GM19468 (cell line): Measurements from ENCODE around the gene COG5.
"Not testable (repeated sequence)": the region's sequence is repeated elsewhere in the genome, so short reads cannot be mapped to it uniquely, and the experiment has no call there.

Experiments used
- ATAC-seq: cut with Tn5 transposase; IDR thresholded peaks from one replicate; pipeline ENCODE4 v1.9.1; 2021; ENCODE audit warnings: mild to moderate bottlenecking, moderate library complexity, moderate number of reproducible peaks; ENCODE audit not compliant: unreplicated experiment; ENCODE audit errors: extremely low read depth

COG5 gene

DNA sequence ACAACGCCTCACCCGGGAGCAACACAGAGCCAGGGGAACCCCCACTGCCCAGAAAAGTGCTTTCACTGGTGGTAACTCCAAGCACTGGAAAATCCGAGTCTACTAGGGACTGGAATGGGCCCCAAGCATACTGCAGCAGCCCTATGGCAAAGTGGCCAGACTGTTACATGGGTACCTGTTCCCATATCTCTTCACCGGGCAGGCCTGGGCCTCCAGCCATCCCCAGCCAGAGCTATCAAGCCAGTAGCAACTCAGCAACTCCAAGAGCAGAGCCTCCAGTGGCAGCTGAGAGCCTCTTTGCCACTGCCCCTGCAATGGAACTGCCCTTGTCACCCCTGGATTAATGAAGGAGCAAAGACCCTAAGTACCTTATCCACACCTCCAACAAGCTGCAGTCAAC, 321.5 kb downstream of the COG5 start:
- ATAC-seq: no peak

DNA sequence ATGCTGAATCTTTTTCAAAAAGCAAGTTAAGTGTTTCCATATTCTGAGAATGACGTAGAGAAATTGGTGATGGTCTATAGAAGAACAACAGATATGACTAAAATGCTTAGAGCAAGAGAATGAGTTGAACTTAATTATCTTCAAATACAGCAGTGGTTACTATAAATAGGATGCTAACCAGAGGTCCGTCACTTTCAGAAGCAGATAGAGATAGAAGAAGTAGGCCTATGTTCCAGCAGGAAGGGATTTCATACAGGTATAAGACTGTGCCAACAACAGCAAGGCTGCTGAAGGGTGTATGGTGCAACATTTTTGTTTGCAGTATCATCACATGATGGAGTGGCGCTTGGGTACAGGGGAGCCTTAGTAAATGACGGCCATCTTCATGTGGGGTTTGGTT, 326.3 kb downstream of the COG5 start:
- ATAC-seq: no peak

DNA sequence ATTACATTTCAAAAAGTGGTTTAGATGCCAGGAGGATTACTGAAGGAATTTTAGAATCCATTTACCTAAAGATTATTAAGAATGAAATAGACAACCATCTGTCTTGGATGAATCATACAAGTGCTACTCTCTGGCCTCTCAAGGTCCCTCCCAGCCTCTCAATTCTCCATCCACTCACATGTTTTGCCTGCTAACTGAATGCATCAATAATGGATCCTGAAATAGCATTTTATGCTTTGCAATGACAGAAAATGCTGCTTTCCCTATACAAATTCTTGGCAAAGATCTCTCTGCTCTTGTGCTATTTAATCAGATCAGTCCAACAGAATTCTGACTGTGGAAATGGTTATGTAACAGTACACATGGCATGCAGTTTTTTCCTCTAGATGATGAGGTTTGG, 326.9 kb downstream of the COG5 start:
- no peak for ATAC-seq

DNA sequence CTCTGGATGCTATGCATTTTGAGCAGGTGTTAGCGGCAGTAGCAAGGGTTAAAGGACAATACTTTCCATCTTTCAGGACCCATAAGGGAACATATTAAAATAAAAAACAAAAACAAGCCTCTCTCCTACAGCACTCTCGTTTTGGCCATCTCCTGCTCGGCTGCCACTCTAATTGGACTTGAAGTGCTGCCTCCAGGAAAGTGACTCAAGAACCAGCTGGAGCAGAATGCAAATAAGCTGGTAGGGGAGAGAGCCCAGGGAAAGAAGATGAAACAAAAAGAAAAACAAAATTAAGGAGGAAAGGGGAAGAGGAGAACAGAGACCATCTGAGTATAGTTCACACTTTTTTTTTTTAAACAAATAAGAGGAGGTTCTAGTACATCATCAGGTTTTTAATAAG, 329.3 kb downstream of the COG5 start:
- ATAC-seq: no peak

DNA sequence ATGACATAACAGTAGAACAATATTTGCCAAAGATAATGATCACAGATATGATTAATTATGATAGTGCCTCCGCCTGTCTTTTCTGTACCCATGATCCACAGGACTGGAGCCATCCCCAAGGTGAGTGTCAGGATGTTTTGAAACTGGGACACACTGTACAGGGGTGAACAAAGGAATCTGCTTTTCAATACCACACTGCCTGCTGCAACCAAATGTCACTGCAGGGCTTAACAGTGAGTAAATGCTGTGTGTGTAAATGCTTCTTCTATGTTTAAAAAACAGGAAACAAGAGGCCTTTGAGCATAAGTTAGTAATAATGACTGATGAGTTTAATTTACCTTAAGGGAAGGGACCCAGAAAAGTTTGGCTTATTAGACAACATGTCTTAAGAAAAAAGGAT, 329.7 kb downstream of the COG5 start:
- ATAC-seq: no peak

DNA sequence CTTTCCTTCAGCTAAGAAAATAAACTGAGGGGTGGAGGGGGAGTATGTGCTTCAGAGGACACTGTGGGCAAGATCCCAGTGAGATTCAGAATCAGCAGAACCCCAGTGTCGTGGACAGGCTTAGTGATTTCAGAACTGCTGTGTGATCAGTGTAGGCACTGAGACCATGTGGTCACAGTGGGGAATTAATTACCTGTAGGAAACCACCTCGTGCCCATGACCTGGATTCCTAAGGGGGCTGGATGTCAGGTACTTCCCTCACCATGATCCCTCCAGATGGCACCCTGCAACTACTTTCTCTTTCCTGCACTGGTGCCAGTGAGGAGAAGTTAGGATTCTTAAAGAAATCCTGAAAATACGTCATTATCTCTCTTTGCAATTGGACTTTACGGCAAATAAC, 330.5 kb downstream of the COG5 start:
- no peak for ATAC-seq

DNA sequence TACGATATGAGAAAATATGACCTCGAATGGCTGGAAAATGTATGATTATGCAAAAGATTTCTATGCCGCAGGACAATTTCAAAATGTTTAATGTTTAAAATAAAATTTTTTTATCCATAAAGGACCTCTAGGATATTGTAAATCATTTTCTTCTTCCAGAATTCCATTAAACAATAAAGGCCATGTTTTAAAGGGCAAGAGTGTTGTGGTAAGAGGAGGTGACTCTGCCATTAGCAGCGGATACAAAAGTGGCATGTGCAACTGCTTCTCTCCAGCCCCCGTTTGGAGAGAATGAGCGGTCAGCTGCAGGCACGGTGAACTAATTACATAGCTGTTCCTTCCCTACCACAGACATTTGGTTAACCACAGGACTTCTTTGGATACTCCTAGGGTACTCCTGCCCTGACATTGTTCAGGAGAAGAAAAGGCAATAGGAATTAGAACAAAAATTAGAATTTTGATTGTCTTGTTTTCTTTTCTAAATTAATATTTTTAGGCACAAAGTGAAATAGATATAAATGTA, 331.1 kb downstream of the COG5 start:
- no peak for ATAC-seq

DNA sequence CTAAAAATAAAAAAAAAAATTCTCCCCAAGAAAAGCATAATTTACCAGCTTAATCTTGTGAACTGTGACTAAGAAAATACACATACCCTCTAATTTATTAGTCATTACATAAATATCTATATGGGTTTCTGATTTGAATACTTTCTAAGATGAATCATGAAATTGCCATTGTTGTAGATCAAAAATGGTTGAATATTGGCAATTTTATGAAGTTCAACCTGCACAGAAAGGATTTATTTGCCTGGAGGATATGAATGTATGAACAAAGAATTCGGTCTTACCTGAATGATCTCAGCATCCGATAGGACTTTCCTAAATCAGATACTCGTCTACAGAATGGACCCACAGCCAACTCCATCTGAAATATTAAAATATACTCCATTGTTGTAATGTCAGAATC, 333.4 kb downstream of the COG5 start:
- ATAC-seq: no peak

DNA sequence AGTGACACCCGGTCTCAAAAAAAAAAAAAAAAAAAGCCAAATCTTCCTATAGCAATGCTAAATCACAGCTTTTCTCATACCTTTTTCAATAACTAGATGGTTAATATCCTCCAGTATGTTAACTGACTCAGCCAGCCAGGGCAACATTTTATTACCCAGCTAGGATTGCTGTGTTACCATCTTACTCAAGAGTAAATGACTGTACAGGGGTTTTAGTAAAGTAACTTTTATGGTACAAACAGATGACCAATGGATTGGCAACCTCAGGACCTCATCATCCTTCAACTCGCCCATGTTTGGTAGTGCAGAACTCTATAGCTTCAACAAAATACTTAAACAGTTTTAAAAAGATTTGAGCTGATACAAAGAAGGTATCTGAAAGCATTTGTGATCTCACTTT, 335.4 kb downstream of the COG5 start:
- no peak for ATAC-seq

DNA sequence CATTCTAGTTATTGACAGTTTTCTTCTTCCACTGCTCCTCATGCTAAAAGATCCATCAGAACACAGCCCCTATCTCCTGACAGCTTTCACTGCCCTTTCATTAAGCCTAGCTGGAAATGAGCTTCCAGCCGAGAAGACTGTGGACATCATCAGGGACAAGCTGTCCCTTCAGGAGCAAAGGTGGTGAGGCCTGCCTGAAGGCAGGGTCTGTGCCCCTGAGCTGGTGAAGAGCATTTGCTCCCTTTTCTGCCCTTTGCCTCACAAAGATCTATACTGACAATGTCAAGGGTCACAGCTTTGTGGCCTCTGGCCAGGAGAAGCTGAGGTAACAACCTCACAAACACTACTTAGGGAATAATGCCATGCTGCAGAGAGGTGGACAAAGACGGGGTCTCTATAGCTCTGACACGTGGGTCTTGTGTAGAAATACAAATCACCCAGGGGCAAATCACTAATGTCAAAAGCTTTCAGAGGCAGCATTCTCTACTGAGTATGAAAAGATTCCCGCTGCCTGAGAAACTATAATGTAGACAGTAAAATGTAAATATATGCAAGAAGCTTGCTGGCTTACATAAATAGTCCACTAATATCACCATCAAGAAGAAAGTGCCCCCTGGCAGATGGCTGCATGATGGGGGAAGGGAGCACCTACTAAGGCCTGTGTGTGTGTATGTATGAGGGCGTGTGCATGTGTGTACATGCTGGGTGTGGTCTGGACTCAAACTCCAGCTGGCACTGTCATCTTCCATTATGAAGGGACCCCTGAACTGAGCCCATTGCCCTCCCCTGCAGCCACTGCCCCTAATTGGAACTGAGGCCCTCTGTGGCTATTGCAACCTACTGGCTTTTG, 339.1 kb downstream of the COG5 start:
- ATAC-seq: no peak

DNA sequence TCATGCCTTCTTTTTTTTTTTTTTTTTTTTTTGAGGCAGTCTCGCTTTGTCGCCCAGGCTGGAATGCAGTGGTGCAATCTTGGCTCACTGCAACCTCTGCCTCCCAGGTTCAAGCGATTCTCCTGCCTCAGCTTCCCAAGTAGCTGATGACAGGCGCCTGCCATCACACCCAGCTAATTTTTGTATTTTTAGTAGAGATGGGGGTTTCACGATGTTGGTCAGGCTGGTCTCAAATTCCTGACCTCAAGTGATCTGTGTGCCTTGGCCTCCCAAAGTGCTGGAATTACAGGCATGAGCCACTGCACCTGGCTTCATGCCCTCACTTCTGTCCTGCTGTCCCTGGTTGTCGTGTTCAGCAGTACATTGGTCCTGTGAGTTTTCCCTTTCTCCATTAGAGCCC, 342.9 kb downstream of the COG5 start:
- not testable (repeated sequence) for ATAC-seq

DNA sequence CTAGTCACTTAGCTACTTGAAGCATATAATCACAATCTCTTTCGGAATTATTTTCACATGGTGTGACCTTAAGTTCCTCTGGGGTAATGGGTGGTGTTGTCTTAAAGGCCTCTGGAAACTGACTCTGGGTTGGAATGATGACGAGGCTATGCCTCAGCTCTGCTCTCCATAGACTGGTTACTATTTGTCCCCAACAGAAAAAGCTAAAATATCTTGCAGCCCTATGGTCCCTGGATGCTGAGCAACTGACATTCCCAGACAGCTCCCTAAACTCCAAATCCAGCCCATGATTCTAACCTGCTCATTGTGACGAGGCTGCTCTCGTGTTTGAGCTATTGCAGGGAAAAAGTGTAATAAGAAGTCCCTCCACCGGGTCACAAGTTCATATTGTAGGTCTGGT, 343.4 kb downstream of the COG5 start:
- no peak for ATAC-seq

DNA sequence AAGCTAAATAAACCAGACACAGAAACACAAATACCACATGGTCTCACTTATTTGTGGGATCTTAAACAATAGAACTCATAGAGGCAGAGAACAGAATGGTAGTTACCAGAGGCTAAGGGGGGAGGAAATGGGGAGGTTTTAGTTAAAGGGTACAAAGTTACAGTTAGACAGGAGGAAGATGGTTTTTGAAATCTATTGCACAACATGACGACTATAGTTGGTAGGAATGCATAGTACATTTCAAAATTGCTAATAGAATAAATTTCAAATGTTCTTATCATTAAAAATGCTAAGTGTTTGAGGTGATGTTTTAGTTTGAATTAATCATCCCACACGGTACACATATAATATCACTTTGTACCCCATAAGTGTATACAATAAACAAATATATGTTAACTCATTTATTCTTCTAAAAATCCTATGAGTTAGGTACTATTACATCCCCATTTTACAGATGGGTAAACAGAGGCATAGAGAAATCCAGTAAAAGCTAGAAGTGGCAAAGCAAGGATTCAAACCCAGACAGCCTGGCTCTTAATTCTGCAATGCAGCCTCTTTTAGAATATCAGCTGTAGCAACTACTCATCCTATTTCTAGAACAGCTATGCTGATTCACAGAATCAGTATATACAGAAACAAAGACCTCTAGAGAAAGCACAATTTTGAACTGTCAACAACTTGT, 344.0 kb downstream of the COG5 start:
- no peak for ATAC-seq

DNA sequence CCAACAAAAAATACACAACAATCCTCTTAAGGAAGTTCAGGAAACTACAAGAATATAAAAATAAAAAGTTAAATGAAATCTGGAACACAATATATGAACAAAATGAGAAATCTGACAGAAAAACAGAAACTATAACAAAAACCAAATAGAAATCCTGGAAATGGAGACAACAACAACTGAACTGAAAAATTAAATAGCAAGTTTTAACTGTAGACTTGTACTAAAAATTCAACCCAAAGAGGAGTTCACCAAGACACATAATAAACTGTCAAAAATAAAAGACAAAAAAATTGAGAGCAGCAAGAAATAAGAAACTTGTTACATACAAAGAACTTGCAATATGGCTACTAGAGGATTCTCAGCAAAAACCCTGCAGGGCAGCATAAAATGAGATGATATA, 349.8 kb downstream of the COG5 start:
- ATAC-seq: no peak

DNA sequence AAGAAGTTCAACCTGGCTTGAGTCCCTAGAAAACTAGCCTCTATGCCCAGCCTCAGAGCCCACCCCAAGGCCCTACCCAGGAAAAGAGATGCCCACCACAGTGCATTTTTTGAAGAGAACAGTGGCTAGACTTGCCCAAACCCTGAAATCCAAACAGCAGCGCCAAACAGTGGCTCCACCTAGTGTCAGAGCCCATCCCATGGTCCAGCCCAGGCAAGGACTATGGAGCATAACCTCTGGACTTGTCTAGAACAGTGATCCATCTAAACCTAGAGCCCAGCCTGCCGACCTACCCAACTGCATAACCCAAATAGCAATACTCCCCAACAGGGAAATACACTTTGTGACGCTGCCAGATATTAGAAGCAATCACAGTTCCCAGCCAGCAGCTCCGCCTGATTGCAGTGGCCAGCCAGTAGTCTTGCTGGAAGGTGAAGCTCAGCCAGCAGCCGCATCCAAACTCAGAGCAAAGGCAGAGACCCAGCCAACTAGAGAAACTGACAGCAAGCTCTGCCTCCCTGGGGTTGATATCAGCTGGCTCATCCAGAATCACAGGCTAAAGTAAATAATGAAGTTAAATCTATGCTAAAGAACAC, 350.4 kb downstream of the COG5 start:
- ATAC-seq: no peak

DNA sequence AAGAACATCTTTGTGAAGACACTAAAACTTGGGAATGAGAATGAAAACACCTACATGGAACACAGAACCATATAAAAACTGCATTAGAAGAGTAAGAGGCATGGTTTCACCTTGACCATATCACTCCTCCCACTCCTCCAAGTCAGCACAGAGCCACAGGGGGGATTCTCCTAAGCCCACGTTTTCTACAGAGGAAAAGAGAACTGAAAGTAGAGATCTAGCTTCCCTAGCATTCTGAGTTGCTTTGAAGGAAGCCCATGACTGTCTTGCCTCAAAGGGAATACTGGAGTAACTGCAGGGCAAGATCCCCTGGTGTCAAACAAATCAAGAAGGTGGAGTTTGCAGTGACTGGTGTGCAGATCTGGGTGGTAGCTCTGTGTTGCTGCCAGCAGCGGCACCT, 351.0 kb downstream of the COG5 start:
- no peak for ATAC-seq

DNA sequence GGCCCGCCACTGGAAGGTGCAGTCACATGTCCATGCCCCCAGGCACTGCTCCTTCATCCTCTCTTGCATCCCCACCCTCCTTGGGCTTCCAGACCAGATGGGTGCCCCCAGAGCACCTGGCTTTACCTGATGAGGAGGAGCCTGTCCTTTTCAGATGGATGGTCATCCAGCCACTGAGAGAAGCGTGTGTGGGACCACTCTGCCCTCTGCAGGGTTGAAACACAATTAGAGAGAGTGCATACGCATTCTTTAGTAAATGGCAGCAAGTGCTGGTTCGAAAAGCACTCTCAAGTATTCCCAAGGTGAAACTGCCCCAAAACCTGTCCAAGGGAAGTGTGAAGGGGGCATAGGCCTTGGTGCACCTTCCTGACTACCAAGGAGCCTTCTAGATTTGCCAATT, 353.3 kb downstream of the COG5 start:
- ATAC-seq: no peak

DNA sequence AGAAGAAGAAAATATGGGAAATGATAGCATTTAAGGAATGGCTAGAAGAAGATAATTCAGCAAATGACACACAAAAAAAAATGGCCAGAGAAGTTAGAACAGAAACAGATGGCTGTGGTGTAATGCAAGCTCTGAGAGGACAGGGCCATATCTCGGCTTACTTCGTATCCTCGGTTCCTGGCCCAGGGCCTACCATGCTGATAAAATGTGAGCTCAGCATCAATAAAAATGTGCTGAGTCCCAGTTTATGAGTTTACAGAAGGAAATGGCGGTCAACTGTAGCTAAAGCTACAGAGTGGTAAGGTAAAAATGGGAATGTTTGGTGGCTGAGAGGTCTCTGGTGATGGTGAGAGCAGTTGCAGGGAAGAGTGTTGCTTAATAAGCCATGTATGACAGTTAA, 354.2 kb downstream of the COG5 start:
- no peak for ATAC-seq

DNA sequence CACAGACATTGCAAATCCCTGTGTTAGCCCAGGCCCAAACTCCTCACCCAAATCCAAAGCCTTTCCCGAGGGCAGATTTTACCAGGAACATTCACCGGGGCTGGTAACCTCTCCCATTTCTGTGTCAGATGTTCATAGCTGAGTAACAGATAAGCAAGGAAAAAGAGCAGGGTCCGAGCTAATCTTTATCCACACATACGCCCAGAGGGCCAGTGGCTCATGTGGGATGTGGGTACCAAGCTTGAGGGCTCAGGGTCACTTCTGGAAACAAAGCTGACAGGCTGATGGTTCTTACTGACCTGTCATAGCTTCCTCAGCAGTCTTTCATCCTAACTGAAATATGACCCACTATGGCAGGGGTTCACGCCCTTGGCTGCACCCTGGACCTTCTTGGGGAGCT, 355.2 kb downstream of the COG5 start:
- no peak for ATAC-seq

DNA sequence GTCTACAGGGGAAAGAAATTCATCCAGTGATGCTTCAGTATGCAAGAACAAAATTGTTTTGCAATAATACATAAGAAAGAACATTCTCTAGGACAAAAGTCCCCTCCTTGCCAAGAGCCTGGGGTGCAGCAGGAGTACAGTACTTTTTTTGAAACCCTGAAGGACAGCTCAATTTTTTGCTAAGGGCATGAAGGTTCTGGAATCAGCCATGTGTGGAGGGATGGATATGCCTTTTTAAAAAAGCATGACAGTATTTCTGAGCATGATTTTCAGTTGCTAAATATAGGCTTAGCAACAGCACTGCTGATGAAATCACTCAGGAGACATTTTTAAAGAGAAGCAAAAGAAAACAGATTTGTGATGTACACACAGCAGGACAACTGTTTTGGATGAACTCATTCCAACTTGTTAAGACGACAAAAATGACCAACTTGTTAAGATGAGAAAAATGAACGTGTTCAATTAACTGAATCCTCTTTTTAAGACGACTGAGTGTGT, 355.6 kb downstream of the COG5 start:
- no peak for ATAC-seq

DNA sequence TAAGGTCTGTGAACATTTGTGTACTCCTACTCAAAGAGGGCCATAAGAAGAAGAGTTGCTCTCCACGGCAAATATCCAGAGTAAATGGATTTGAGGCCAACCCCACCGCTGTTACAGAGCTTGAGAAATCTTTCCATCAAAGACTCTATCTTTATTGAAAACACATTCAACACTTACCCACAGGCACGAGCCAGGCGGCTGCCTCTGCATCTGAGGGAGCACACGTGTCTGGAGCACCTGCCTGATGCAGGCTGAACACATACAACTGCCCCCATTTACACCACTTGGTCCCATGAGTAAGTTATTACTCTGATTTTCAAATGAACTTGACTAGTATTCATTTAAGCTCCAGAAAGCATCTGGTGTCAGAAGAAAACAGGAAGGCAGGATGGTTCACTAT, 356.3 kb downstream of the COG5 start:
- ATAC-seq: no peak
